ENCODE data around the gene CADPS.

GRCh38 chr3:62781121-62781520 lies 94.1 kb downstream of the CADPS start:
- TF ChIP-seq CTCF (IDR thresholded peaks at IDR 0.05) (no peak), HMGXB4 (CRISPR knock-in tag; IDR thresholded peaks at IDR 0.05) (no peak), JUN (CRISPR knock-in tag; IDR thresholded peaks at IDR 0.05) (no peak), ZBTB21 (CRISPR knock-in tag; IDR thresholded peaks at IDR 0.05; ENCODE audit: borderline replicate concordance) (no peak), IRF2 (CRISPR knock-in tag; IDR thresholded peaks at IDR 0.05; ENCODE audit: borderline replicate concordance, low read depth) (no peak), SMAD3 (CRISPR knock-in tag; IDR thresholded peaks at IDR 0.05; ENCODE audit: borderline replicate concordance) (no peak), USF2 (CRISPR knock-in tag; IDR thresholded peaks at IDR 0.05) (no peak), FOXP1 (CRISPR knock-in tag; IDR thresholded peaks at IDR 0.05; ENCODE audit: borderline replicate concordance) (no peak), ZBTB43 (CRISPR knock-in tag; IDR thresholded peaks at IDR 0.05) (no peak), ATF2 (CRISPR knock-in tag; IDR thresholded peaks at IDR 0.05; ENCODE audit: borderline replicate concordance, low read depth) (no peak), IRF1 (CRISPR knock-in tag; IDR thresholded peaks at IDR 0.05) (no peak), ZNF423 (CRISPR knock-in tag; IDR thresholded peaks at IDR 0.05) (no peak), FOXJ3 (CRISPR knock-in tag; IDR thresholded peaks at IDR 0.05; ENCODE audit: borderline replicate concordance) (no peak), ZNF138 (CRISPR knock-in tag; conservative IDR thresholded peaks at IDR 0.05) (no peak)
